Skin epidermis (tissue), 12 donors: ENCODE results near the gene BLVRB.
"Not testable (repeated sequence)": the region's sequence is repeated elsewhere in the genome, so short reads cannot be mapped to it uniquely, and the experiment has no call there.

Source experiments
- H3K27ac ChIP-seq, 21 experiments: fragments of 200-600 bp; sonication (generic) in 11 of 21; one replicate each; pipeline ENCODE4 v1.5.0; 2020; ENCODE audit warnings: mild to moderate bottlenecking in 3 of 21, inconsistent platforms in 2 of 21, moderate library complexity in 2 of 21
- H3K4me3 ChIP-seq, 7 experiments: fragments of 200-600 bp; sonication (generic) in 2 of 7; one replicate each; pipeline ENCODE4 v1.5.0; 2020; ENCODE audit warnings: inconsistent platforms in 2 of 7, mild to moderate bottlenecking in 2 of 7, moderate library complexity in 1 of 7

BLVRB gene

GRCh38 chr19:40413291-40413845, 52.2 kb downstream of the BLVRB start, which contains the start of gene PRX:
TSS of gene PRX (minus strand) at chr19:40413378. CDS start at chr19:40407932, 5,446 bp downstream.
- Histone ChIP-seq H3K27ac (peak within 1 kb of the TSS in 1 of 21 experiments; percentile 2), H3K4me3 (no peak within 1 kb of the TSS)

GRCh38 chr19:40412866-40413265, 52.7 kb downstream of the BLVRB start:
- no peak overlapping the region for H3K4me3 ChIP-seq

GRCh38 chr19:40411958-40412499, 53.5 kb downstream of the BLVRB start:
- Histone ChIP-seq H3K27ac (peak overlapping the region in 4 of 21 experiments; percentile 2 to 55 (median 24)), H3K4me3 (no peak overlapping the region)

More at GRCh38 chr19:40412866-40413265, 52.7 kb downstream of the BLVRB start:
- no peak overlapping the region for H3K27ac ChIP-seq

GRCh38 chr19:40411125-40411842, 54.3 kb downstream of the BLVRB start:
- Histone ChIP-seq H3K27ac (peak overlapping the region in 5 of 21 experiments; percentile 11 to 55 (median 36)), H3K4me3 (no peak overlapping the region)

GRCh38 chr19:40410030-40410389, 55.5 kb downstream of the BLVRB start:
- Histone ChIP-seq H3K27ac (no peak overlapping the region), H3K4me3 (no peak overlapping the region)

- not testable (repeated sequence) for H3K4me3 ChIP-seq, H3K27ac ChIP-seq
Observed at GRCh38 chr19:40408598-40408925, 57.0 kb downstream of the BLVRB start.

- no peak overlapping the region for H3K4me3 ChIP-seq
- no peak overlapping the region for H3K27ac ChIP-seq
Observed at GRCh38 chr19:40407714-40408597, 57.6 kb downstream of the BLVRB start.

- H3K4me3 ChIP-seq: peak overlapping the region; percentile 35 to 63 (median 56)
- H3K27ac ChIP-seq: peak overlapping the region in 19 of 21 experiments; percentile 0 to 85 (median 71)
Observed at GRCh38 chr19:40403262-40403984, 62.1 kb downstream of the BLVRB start.

- H3K4me3 ChIP-seq: no peak overlapping the region
- H3K27ac ChIP-seq: no peak overlapping the region
Observed at GRCh38 chr19:40400559-40400958, 65.0 kb downstream of the BLVRB start.

- Histone ChIP-seq H3K27ac (peak overlapping the region in 1 of 21 experiments; percentile 20), H3K4me3 (peak overlapping the region in 1 of 7 experiments; percentile 19)
Observed at GRCh38 chr19:40398417-40399131, 67.0 kb downstream of the BLVRB start.
